Upper lobe of right lung (tissue), 1 donor: ENCODE data around the gene CEBPB. TPM values are rescaled to one million over a fixed set of nuclear protein-coding genes. Genes with fewer than 3 reads are reported as not detected.

ENCODE experiments used
- ATAC-seq: fragments of 200-7000 bp; cut with Tn5 transposase; one replicate; pipeline ENCODE4 v1.9.1; 2020; ENCODE audit warnings: mild to moderate bottlenecking, moderate library complexity
- DNase-seq: peaks from one replicate; pipeline ENCODE4 v3.0.0-alpha.2; 2020
- H3K27ac ChIP-seq: fragments of 200-600 bp; one replicate; pipeline ENCODE4 v1.8.0; 2022
- H3K27me3 ChIP-seq: fragments of 200-600 bp; one replicate; pipeline ENCODE4 v1.8.0; 2022; ENCODE audit warnings: mild to moderate bottlenecking
- H3K36me3 ChIP-seq: fragments of 200-600 bp; one replicate; pipeline ENCODE4 v1.8.0; 2022
- H3K4me1 ChIP-seq: fragments of 200-600 bp; one replicate; pipeline ENCODE4 v1.8.0; 2022
- H3K4me3 ChIP-seq: fragments of 200-600 bp; one replicate; pipeline ENCODE4 v1.8.0; 2022; ENCODE audit warnings: mild to moderate bottlenecking
- H3K9me3 ChIP-seq: fragments of 200-600 bp; one replicate; pipeline ENCODE4 v1.8.0; 2022
- intact Hi-C: fragments of 100-400 bp; cut with DNase I; formaldehyde crosslinking; loops from one replicate; pipeline ENCODE4 v1.11.0; 2022
- total RNA-seq: library from RNA; stranded (reverse); fragmentation: NEBNext Ultra II Directional; extraction: Animal tissue kit (Norgen Biotek cat#: 25700); gene quantifications from one replicate; pipeline ENCODE4 v1.2.1, GENCODE V29; 2021
- TF ChIP-seq, protein P1 (sequence below): fragments of 200-600 bp; IDR thresholded peaks from one replicate; pipeline ENCODE4 v1.8.0; 2022; ENCODE audit warnings: antibody characterized with exemption
- donor health status: DM: no; HTN: yes; CAD: no; lungs with severe emphysema.

CEBPB gene
- total RNA-seq, 1 donor from 2014 or later: 271 TPM

- H3K27ac ChIP-seq: no peak overlapping the region
- H3K9me3 ChIP-seq: no peaks in the 10 kb centered on the region
- no peak overlapping the region for H3K4me3 ChIP-seq
- no peaks in the 10 kb centered on the region for H3K27me3 ChIP-seq
- DNase-seq: no peak
- intact Hi-C loops: no loop called here
- TF ChIP-seq, protein P1, sequence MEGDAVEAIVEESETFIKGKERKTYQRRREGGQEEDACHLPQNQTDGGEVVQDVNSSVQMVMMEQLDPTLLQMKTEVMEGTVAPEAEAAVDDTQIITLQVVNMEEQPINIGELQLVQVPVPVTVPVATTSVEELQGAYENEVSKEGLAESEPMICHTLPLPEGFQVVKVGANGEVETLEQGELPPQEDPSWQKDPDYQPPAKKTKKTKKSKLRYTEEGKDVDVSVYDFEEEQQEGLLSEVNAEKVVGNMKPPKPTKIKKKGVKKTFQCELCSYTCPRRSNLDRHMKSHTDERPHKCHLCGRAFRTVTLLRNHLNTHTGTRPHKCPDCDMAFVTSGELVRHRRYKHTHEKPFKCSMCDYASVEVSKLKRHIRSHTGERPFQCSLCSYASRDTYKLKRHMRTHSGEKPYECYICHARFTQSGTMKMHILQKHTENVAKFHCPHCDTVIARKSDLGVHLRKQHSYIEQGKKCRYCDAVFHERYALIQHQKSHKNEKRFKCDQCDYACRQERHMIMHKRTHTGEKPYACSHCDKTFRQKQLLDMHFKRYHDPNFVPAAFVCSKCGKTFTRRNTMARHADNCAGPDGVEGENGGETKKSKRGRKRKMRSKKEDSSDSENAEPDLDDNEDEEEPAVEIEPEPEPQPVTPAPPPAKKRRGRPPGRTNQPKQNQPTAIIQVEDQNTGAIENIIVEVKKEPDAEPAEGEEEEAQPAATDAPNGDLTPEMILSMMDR: no peak
- ATAC-seq: no peak
- H3K4me1 ChIP-seq: peaks cover 15% of the 10 kb centered on the region
- no peaks in the 10 kb centered on the region for H3K36me3 ChIP-seq
Observed at GRCh38 chr20:50186987-50187402, 3.6 kb upstream of the CEBPB start.

DNA sequence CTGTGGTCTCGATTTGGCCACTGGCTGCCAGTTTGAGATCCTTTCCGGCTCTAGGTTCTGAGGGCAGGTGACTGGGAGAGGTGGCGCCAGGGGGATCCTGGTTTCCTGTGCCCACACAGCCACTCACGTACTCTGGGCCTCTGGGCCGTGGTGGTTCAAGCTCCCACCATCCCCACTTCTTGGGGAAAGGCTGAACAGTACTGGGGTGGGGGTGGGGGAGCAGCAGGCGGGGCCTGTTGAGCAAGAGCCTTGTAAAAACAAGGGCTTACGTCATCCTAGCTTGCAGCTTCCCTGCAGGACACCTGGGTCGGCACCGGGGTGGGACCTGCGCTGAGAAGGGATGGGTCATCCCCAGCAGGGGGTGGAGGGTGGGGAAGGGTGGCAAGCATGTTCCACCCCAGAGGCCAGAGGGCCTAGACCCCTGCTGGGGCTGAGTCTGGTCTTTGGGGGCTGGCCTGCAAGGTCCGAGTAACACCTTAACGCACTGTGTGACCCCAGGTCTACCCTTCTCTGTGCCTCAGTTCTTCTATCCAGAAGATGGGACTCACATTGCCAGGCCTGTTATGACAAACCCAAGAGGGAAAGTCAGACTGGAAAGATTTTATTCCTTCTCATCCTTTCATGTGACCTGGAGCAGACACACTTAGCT is 3.1 kb upstream of the CEBPB start:
- Histone ChIP-seq H3K9me3 (no peaks in the 10 kb centered on the region), H3K36me3 (no peaks in the 10 kb centered on the region), H3K4me1 (peaks cover 15% of the 10 kb centered on the region), H3K27ac (no peak overlapping the region), H3K27me3 (no peaks in the 10 kb centered on the region), H3K4me3 (no peak overlapping the region)
- TF ChIP-seq, protein P1: no peak
- intact Hi-C loops: loop anchor here (2.0 kb wide), 1 partner anchor 275 kb away; no protein-coding TSS in a partner anchor
- no peak for ATAC-seq
- peak; percentile 74 for DNase-seq

GRCh38 chr20:50188287-50188688 is 2.3 kb upstream of the CEBPB start:
- TF ChIP-seq, protein P1: no peak
- no peaks in the 10 kb centered on the region for H3K27me3 ChIP-seq
- no peaks in the 10 kb centered on the region for H3K9me3 ChIP-seq
- peaks cover 17% of the 10 kb centered on the region for H3K4me1 ChIP-seq
- intact Hi-C loops: loop anchor here (2.0 kb wide), 1 partner anchor 275 kb away; no protein-coding TSS in a partner anchor
- H3K4me3 ChIP-seq: no peak overlapping the region
- ATAC-seq (no peak), DNase-seq (no peak)
- peaks cover 7% of the 10 kb centered on the region for H3K36me3 ChIP-seq
- no peak overlapping the region for H3K27ac ChIP-seq

GRCh38 chr20:50188879-50189680 is 1.6 kb upstream of the CEBPB start:
- peak; percentile 81 for DNase-seq
- peak; percentile 7 for ATAC-seq
- intact Hi-C loops: loop anchor here (2.0 kb wide), 1 partner anchor 274 kb away; no protein-coding TSS in a partner anchor

GRCh38 chr20:50189681-50190250 is 864 bp upstream of the CEBPB start:
- peak; percentile 90 for DNase-seq
- no peaks in the 10 kb centered on the region for H3K27me3 ChIP-seq
- peak overlapping the region; percentile 99 for H3K27ac ChIP-seq
- ATAC-seq: peak; percentile 5
- H3K36me3 ChIP-seq: peaks cover 22% of the 10 kb centered on the region
- intact Hi-C loops: loop anchor here (2.0 kb wide), 1 partner anchor 273 kb away; no protein-coding TSS in a partner anchor
- H3K4me3 ChIP-seq: peak overlapping the region; percentile 87
- H3K9me3 ChIP-seq: no peaks in the 10 kb centered on the region
- TF ChIP-seq, protein P1: no peak
- peaks cover 32% of the 10 kb centered on the region for H3K4me1 ChIP-seq

More at GRCh38 chr20:50188879-50189680, 1.6 kb upstream of the CEBPB start:
- Histone ChIP-seq H3K27me3 (no peaks in the 10 kb centered on the region), H3K9me3 (no peaks in the 10 kb centered on the region), H3K27ac (peak overlapping the region; percentile 99), H3K4me1 (peaks cover 25% of the 10 kb centered on the region), H3K4me3 (no peak overlapping the region), H3K36me3 (peaks cover 15% of the 10 kb centered on the region)
- TF ChIP-seq, protein P1: no peak
